Measurements from ENCODE around the gene SMARCAL1.
"Not testable (repeated sequence)": the region's sequence is repeated elsewhere in the genome, so short reads cannot be mapped to it uniquely, and the experiment has no call there.

SMARCAL1 gene

DNA sequence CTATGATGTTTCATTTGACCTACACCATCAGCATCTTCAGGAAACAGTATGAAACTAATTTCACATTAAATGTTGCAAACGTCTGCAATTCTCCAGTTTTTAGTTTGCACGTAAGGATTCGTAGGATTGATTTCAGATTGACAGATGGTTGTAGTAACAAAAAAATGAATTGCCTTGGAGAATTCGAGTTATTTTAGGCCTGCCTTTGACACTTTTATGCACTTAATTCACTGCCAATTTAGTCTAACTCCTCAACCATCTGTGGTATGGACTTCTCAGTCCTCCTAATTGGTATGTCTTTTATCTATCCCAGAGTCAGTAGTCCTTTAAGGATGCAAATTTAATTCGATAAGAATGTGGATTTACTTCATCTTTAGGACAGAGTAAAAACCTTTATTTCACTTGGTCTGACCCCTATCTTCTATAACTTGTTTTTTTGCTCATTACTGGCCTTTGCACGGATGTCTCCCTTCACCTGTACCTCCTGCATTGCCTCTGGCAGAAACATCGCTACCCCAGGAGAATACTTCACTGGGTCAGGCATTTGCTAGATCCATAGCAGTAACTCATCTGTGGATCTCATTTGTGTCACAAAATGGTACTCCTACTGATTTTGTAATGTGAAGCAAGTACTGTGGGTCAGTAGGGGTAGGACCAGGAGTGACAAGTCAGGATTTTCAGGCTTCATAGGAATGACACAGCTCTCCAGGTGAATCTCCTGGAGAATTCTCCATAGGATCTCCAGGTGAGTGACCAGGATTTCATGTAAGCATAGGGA, 90.3 kb downstream of the SMARCAL1 start:
- no peak for DNase-seq (ENCODE audit: low read depth)

DNA sequence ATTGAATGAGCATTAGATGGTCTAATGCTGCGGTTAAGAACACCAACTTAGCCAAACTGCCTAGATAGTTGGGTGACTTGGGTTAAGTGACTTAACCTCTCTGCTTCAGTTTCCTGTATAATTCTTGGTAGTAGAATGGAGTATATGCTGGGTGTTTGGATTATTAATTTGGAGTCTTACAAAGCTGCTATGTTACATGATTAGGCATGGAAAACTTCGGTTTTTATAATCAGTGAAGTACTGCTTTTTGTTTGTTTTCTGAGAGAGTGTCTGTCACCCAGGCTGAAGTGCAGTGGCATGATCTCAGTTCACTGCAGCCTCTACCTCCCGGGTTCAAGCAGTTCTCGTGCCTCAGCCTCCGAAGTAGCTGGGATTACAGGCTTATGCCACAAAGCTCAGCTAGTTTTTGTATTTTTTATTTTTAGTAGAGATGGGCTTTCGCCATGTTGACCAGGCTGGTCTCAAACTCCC, 90.9 kb downstream of the SMARCAL1 start:
- DNase-seq (ENCODE audit: low read depth): no peak

DNA sequence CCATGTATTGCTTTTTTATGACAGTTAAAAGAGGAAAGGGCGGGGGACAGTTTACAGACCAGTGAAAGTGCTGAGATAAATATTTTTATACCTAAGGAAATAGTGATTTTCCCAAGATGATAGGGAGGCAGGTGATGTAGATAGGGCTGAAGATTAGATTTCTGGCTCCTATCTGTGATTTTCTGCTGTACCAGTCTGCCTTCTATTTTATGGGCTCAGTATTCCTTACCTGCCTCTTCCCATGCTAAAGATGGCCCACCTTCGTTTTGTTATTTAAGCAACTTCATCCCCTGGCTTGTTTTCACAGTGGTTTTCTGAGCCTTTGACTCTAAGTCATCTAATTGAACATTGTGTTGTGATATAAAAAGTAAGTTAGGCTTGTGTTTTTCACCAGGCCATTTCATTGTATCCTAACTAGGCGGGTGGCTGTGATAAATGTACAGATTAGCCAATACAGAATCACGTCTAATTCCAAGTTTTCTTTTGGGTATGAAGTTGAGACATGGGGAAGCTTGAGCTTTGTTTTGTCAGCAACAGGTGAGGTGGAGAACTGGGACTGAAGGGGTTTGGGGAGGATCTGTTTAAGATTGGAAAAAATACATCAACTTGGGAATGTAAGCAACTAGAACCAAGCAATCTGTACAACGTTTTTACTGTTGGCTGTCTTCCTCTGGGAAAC, 91.6 kb downstream of the SMARCAL1 start:
- no peak for DNase-seq (ENCODE audit: low read depth)

DNA sequence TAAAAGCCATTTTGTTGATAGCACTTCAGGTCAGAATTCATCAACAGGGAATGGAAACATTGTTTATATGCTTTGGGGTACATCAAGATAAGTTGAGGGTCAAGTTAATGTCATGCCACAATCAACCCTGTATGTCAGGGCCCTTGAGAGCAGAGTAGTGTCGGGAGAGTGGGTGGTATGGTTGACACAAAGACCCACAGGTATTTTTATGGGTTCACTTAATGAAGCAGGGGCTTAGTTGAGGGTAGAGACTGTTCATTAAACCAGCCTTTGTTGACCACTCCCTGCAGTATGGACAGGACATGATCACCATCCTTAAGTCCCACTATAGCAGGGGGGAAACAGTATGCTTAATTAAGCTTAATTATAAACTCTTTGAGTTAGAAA, 92.1 kb downstream of the SMARCAL1 start:
- no peak for DNase-seq (ENCODE audit: low read depth)

DNA sequence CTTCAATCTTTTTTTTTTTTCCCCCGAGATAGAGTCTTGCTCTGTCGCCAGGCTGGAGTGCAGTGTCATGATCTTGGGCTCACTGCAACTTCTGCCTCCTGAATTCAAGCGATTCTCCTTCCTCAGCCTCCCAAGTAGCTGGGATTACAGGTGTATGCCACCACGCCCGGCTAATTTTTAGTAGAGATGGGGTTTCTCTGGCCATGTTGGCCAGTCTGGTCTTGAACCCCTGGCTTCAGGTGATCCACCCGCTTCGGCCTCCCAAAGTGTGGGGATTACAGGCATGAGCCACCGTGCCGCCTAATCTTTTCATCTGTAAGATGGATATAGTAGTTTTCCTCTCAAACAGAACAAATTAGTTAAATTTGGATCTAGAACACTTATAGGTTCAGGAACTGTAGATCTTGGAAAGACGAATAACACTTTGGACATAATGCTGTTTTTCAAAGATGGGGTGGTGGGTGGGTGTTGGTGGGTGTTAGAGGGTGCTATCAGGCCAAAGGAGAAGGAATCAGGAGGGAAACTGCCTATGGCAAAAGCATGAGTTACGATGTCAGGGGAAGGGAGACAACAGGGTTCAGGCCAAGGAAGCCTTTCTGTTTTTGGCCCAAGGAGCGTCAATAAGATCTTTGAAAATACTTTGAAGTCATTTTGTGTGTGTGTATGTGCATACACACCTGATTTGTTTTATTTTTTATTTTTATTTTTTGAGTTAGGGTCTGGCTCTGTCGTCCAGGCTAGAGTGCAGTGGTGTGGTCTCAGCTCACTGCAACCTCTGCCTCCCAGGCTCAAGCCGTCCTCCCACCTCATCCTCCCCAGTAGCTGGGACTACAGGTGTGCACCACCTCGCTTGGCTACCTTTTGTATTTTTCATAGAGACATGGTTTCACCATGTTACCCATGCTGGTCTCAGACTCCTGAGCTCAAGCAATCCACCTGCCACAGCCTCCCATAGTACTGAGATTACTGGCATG, 93.1 kb downstream of the SMARCAL1 start:
- DNase-seq (ENCODE audit: low read depth): no peak

DNA sequence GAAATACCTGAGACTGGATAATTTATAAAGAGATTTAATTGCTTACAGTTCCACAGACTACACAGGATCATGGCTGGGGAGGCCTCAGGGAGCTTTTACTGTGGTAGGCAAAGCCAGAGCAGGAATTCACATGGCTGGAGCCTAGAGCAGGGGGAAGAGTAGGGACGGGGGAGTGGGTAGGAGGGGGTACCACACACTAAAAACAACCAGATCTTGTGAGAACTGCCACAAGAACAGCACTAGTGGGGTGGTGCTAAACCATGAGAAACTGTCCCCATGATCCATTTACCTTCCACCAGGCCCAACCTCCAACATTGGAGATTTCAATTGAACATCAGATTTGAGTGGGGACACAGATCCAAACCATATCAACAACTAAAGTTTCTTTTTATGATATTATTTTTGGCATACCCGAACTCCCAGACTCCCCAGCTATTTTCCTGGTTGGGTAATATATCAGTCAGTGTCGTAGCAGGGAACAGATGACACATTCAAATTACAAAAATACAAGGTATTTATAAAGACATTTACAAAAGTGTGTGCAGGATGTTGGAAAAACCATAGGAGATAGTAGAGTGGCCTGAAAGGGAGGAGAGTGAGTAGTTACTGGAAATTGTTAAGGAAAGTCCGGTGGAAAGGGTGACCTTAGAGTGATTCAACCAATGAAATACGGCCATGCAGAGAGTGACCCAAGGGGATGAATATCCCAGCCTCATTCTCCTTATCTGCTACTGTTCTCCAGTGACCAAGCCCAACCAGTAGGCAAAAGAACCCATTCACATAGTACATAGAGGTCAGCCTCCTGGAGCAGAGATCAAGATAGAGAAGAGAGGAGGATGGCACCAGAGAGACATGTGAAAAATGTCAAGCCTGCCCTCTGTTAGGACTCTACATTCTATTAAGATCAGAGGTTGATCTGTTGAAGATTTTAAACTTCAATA, 95.2 kb downstream of the SMARCAL1 start:
- no peak for DNase-seq (ENCODE audit: low read depth)

DNA sequence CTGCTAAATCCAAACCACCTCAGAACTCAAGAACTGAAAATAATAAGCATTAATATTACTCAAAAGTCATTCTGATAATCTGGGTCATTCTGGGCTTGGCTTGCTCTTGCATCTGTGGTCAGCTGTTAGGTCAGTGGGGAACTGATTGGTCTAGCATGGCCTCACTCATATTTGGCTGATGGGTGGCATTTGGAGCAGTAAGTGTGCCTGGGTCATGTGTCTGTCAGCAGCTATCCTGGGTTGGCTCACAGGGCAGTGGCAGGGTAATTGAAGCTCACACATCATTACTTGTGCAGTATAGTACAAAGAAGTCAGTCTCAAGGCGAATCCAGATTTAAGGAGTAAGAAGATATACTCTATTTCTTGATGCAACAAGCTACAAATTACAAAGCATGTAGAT, 95.9 kb downstream of the SMARCAL1 start:
- no peak for DNase-seq (ENCODE audit: low read depth)

DNA sequence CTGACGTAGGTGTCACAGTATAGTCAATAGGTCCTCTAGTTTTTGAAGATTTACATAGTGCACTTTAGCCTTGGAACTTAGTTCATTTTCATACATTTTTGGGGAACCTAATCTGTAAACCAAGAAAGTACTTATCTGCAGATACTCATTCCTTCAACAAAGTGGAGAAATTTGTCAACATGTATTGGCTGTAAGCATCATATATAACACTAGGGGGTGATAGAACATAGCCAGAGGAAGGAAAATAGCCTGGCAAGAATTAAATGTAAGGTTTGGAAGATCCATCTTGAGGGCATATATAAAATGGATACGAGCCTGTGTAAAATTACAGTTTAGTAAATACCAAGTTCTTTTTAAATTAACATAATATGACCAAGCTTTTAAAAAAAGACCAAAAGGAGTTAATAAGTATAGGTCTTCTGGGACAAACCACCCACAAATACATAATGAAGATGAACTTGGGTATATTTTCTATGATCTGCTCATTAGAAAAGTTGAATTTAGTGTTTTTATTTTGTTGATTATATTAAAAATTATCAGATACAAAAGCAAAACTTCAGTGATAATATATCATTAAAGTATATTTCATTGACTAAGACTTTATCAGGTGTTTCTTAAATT, 104.6 kb downstream of the SMARCAL1 start:
- DNase-seq (ENCODE audit: low read depth): no peak

DNA sequence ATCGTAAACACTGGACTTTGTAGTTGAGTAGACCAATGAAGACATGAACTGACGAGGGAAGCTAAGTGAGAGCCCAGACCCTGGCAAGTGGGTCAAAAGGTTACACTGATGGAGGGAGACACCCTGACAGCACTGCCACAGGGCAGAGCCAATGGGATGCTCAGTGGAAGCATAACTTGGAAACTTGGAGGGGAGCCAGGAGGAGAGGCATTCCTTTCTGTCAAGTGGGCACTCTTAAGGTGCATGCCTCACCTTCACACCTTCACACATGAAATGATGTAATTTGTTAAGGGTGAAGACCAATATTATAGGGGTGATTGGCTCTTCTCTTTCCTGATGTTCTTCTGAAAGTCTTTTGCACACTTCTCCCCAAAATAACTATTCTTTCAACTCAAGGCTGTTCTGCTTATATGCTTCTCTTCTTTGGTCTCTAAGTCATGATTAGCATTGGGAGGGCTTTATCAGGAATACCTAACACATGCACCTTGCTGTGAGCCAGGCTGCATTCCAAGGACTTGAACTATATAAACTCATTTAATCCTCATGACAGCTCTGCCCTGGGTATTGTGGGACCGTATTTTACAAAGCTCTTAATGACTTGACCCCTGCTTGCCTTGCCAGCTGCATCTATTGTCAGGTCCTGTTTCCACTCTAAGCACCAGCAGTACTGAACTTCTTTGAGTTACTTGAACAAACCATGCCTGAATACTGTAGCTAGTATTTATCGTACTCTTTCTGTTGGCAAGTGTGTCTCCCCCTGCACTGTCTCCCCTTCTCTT, 105.4 kb downstream of the SMARCAL1 start:
- no peak for DNase-seq (ENCODE audit: low read depth)

DNA sequence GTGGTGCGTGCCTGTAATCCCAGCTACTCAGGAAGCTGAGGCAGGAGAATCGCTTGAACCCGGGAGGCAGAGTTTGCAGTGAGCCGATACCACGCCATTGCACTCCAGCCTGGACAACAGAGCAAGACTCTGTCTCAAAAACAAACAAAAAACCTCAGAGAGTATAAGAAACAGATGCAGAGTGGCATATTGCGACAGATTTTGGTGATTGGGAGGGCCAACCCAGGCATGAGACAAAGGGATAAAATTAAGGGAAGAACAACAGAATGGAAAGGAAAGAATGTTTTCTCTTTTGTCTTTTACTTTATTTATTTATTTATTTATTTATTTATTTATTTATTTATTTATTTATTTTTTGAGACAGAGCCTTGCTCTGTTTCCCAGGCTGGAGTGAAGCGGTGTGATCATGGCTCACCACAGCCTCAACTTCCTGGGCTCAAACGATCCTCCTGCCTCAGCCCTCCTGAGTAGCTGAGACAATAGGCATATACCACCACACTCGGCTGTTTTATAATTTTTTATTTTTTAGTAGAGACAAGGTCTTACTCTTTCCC, 106.4 kb downstream of the SMARCAL1 start:
- not testable (repeated sequence) for DNase-seq (ENCODE audit: low read depth)

DNA sequence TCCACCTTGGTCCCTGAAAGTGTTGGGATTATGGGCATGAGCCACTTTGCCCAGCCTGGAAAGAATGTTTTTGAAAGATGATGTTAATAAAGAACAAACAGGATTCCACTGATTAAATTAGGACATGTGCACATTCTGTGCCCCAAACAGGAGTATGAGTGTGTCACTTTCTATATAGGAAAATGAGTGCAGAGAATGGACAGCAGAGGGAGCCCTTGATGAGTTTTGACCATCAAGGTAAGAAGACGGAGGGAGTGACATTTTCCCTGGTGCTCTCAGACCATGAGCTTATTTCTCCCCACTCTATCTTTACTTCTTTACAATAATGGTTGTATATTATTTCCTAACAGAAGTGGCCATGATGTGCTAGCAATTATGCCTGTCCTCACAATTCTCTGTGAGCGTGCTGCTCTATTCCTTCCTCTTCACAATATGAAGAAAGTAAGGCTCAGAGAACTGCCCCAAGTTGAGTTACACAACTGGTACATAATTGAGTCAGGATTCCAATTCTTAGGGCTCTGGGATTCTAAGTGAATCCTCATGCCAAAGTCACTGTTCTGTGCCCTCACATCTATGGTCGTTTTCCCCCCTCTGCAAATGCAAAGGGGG, 107.0 kb downstream of the SMARCAL1 start:
- peak; percentile 32 for DNase-seq (ENCODE audit: low read depth)

DNA sequence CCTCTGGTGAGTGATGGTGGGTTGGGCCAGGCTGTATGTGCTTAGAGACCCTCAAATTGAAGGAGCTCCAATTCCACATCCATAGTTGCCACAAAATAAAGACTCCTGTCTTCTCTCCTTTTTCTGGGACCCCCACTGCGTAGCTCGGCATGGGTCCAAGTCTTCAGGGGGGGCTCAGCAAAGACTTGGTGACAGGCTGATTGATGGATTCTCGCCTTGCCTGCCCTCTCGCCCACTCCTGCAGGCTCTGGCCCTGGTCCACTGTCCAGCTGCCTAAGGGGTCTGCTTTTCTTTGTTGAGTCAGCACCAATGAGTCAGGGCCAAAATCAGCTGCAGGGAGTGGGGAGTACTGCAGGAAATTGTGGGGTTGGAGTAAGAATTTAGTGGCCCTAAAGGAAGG, 107.8 kb downstream of the SMARCAL1 start:
- DNase-seq (ENCODE audit: low read depth): no peak

DNA sequence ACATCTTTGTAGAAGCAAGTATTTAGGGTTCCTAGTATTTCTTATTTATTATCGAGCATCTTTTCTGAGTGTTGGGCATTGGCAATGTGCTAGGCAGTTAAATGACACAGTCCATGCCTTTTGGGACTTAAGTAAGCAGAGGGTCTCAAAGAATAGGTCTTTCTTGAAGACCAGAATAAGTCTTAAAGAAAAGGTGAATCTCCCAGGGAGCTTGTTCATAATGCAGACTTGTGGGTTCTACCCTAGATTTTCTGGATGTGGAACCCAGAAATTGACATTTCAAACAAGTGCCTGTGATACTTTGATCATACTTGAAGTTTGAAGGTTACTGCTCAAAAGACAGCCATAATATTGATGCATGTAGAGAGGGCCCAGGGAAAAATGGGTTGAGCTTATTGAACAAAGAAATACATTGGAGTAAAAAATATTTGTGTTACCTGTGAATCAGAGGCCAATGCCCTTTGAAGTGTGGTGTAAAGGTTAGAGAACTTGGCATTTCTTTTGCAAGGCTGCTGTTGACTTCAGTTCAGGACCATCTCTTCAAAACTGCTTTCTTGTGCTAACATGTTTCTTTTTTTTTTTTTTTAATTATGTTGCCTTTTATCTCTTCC, 110.7 kb downstream of the SMARCAL1 start:
- no peak for DNase-seq (ENCODE audit: low read depth)

DNA sequence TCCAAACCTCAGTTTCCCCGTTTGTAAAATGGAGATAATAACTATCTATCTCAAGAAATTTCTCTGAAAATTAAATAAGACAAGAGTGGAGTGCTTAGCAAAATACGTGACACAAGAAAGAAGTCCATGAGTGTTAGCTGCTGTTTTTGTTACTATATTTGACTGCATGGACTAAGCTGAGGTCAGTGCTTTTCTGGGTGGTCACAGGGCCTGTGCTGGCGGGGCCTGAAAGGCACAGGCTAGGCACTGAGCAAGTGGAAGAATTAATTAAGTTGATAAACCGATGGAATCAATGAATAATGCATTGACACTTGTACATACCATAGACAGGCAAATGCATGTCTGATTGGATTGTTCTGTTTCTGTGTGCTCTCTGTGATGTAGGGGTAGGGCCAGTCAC, 113.7 kb downstream of the SMARCAL1 start:
- DNase-seq (ENCODE audit: low read depth): no peak

DNA sequence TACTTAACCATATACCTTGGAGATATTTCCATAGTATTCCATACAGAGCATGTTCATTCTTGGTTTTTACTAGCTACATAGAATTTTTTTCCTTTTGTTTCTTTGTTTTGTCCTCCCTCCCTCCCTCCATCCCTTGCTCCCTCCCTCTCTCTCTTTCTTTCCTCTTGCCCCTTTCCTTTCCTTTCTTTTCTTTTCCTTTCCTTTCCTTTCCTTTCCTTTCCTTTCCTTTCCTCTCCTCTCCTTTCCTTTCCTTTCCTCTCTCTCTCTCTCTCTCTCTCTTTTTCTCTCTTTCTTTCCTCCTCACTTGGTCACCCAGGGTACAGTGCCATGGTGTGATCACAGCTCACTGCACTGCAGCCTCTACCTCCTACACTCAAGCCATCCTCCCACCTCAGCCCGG, 114.7 kb downstream of the SMARCAL1 start:
- no peak for DNase-seq (ENCODE audit: low read depth)

DNA sequence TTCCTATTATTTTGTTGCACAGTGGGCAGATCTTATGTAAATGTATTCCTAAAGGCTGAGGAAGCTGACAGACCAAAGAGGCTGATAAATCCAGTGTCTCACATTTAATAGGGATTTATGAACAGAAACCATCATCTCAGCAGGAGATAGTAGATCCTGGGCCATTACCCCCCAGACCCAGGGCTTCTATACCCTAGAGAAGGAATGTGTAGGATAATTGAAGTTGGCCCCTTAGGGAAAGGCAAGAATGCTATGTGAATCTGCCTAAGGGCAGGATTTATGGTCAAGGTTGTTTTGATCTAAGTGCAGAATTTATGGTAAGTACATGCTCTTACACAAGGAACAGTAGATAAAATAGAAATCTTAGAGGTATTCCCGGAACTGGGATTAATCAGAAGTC, 115.3 kb downstream of the SMARCAL1 start:
- DNase-seq (ENCODE audit: low read depth): no peak

DNA sequence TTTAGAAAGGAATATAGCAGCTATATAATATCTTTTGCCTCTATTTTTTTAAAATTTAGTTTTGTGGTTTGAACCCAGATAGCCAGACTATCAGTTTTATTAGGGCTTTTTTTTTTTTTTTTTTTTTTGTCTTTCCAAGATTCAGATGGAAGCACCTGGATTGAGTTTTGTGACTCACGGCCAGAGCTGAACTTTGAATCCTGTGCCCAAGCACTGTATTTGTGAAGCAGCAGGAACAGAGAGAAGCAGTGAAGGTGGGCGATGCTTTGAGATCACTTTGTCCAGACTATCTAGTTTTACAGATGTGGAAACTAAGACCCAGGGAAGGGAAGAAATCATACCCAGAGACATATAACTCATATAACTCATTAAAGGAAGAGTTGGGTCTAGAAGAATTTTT, 120.3 kb downstream of the SMARCAL1 start:
- DNase-seq (ENCODE audit: low read depth): no peak
